Measurements from ENCODE around the gene WDR35.

GRCh38 chr2:19916385-19916950 is 73.4 kb downstream of the WDR35 start:
- TF ChIP-seq EZH2 (IDR thresholded peaks at IDR 0.05; ENCODE audit: borderline replicate concordance, low read depth, low read length, severe bottlenecking) (no peak), CTCF (IDR thresholded peaks at IDR 0.05; ENCODE audit: borderline replicate concordance, extremely low read depth, low read length, poor library complexity, severe bottlenecking) (no peak)

Data from DND-41 (cell line).